ENCODE data around the gene TNNI2.
"Not testable (repeated sequence)": the region's sequence is repeated elsewhere in the genome, so short reads cannot be mapped to it uniquely, and the experiment has no call there.

Gene TNNI2

GRCh38 chr11:1862588-1863351, 24.0 kb downstream of the TNNI2 start:
- no peak for DNase-seq (ENCODE audit: low spot score)

- DNase-seq (ENCODE audit: low spot score) = peak; percentile 97
These were observed 24.8 kb downstream of the TNNI2 start for GRCh38 chr11:1863352-1864216.

GRCh38 chr11:1864231-1864630, 25.4 kb downstream of the TNNI2 start:
- peak; percentile 49 for DNase-seq (ENCODE audit: low spot score)

- no peak for DNase-seq (ENCODE audit: low spot score)
These were observed 26.3 kb downstream of the TNNI2 start for GRCh38 chr11:1864831-1865665.

GRCh38 chr11:1866226-1866625, 27.4 kb downstream of the TNNI2 start:
- DNase-seq (ENCODE audit: low spot score) = no peak

GRCh38 chr11:1866776-1867175, 28.0 kb downstream of the TNNI2 start:
- DNase-seq (ENCODE audit: low spot score) = no peak

GRCh38 chr11:1867381-1867780, 28.6 kb downstream of the TNNI2 start:
- DNase-seq (ENCODE audit: low spot score) = no peak

GRCh38 chr11:1868056-1868635, 29.4 kb downstream of the TNNI2 start:
- no peak for DNase-seq (ENCODE audit: low spot score)

GRCh38 chr11:1868636-1869291, 30.0 kb downstream of the TNNI2 start:
- no peak for DNase-seq (ENCODE audit: low spot score)

- DNase-seq (ENCODE audit: low spot score) = no peak
These were observed 30.9 kb downstream of the TNNI2 start for GRCh38 chr11:1869427-1870325.

GRCh38 chr11:1870326-1870696, 31.5 kb downstream of the TNNI2 start:
- no peak for DNase-seq (ENCODE audit: low spot score)

GRCh38 chr11:1870721-1871466, 32.1 kb downstream of the TNNI2 start:
- DNase-seq (ENCODE audit: low spot score) = peak; percentile 62

- DNase-seq (ENCODE audit: low spot score) = no peak
These were observed 32.8 kb downstream of the TNNI2 start for GRCh38 chr11:1871531-1871930.

- DNase-seq (ENCODE audit: low spot score) = no peak
These were observed 33.6 kb downstream of the TNNI2 start for GRCh38 chr11:1872267-1872985.

GRCh38 chr11:1873048-1873812, 34.4 kb downstream of the TNNI2 start:
- DNase-seq (ENCODE audit: low spot score) = peak; percentile 62

- not testable (repeated sequence) for DNase-seq (ENCODE audit: low spot score)
These were observed 35.0 kb downstream of the TNNI2 start for GRCh38 chr11:1873813-1874150.

GRCh38 chr11:1874441-1875092, 35.8 kb downstream of the TNNI2 start:
- DNase-seq (ENCODE audit: low spot score) = not testable (repeated sequence)

All from AG08396 (cell line).